ENCODE measurements around the gene LTB. TPM values are rescaled to one million over a fixed set of nuclear protein-coding genes. Genes with fewer than 3 reads are reported as not detected.

The LTB gene
- total and polyA plus RNA-seq, 5 experiments from 2014 or later: 450 to 1,760 (median 707) TPM

GRCh38 chr6:31543639-31544038 is 38.6 kb downstream of the LTB start:
- Mint-ChIP-seq H3K4me3 (peak overlapping the region in 2 of 10 donors; percentile 97 to 99), H3K27ac (peak overlapping the region in 3 of 10 donors; percentile 99 to 100 (median 100)), H3K9me3 (no peaks in the 10 kb centered on the region), H3K27me3 (no peaks in the 10 kb centered on the region), H3K4me1 (peaks cover 35 to 67% (median 56%) of the 10 kb centered on the region in 4 donors), H3K36me3 (peaks cover 6 to 23% (median 16%) of the 10 kb centered on the region in 3 donors)
- ATAC-seq: no peak
- no peak for DNase-seq
- POLR2A ChIA-PET: interaction anchor here (1.1 to 4.4 kb wide), 3 partner anchors 28 to 49 kb away, joined by 3 to 65 read pairs (median 4); partner anchors contain the start of genes LTB and NCR3

GRCh38 chr6:31541658-31542521 is 40.3 kb downstream of the LTB start, which contains the start of gene DDX39B:
Gene DDX39B, minus strand, starts transcription at chr6:31542003. Its CDS starts 1,471 bp downstream, at chr6:31540532.
- peaks cover 33 to 64% (median 52%) of the 10 kb centered on the region in 4 donors for H3K4me1 Mint-ChIP-seq
- POLR2A ChIA-PET: interaction anchor here (0.5 to 5.3 kb wide), 46 partner anchors 8 to 1843 kb away, joined by 3 to 80 read pairs (median 5); partner anchors contain the start of genes ABHD16A, ATF6B, BAG6 and C6orf47
- no peaks in the 10 kb centered on the region for H3K9me3 Mint-ChIP-seq
- ATAC-seq: peak; percentile 74 to 77
- H3K27ac Mint-ChIP-seq: peak within 1 kb of the TSS; percentile 99 to 100 (median 99)
- H3K27me3 Mint-ChIP-seq: no peaks in the 10 kb centered on the region
- H3K36me3 Mint-ChIP-seq: peaks cover 6 to 38% (median 19%) of the 10 kb centered on the region in 3 donors
- DNase-seq: peak; percentile 86 to 98 (median 93)
- peak within 1 kb of the TSS; percentile 96 to 99 (median 98) for H3K4me3 Mint-ChIP-seq

GRCh38 chr6:31541059-31541657 is 41.1 kb downstream of the LTB start:
- peak overlapping the region; percentile 99 to 100 (median 99) for H3K27ac Mint-ChIP-seq
- H3K27me3 Mint-ChIP-seq: no peaks in the 10 kb centered on the region
- H3K4me3 Mint-ChIP-seq: peak overlapping the region; percentile 96 to 99 (median 98)
- peaks cover 28 to 63% (median 51%) of the 10 kb centered on the region in 4 donors for H3K4me1 Mint-ChIP-seq
- POLR2A ChIA-PET: interaction anchor here (0.5 to 5.3 kb wide), 45 partner anchors 9 to 1842 kb away, joined by 3 to 80 read pairs (median 5); partner anchors contain the start of genes ABHD16A, ATF6B, BAG6 and C6orf47
- peaks cover 9 to 45% (median 19%) of the 10 kb centered on the region in 3 donors for H3K36me3 Mint-ChIP-seq
- DNase-seq (peak in 9 of 10 donors; percentile 49 to 88 (median 73)), ATAC-seq (peak; percentile 31 to 54)
- no peaks in the 10 kb centered on the region for H3K9me3 Mint-ChIP-seq

- Mint-ChIP-seq H3K27me3 (no peaks in the 10 kb centered on the region), H3K4me1 (peaks cover 28 to 65% (median 53%) of the 10 kb centered on the region in 4 donors), H3K4me3 (peak overlapping the region; percentile 96 to 99 (median 98)), H3K36me3 (peaks cover 14 to 50% (median 22%) of the 10 kb centered on the region in 3 donors), H3K27ac (peak overlapping the region; percentile 99 to 100 (median 99)), H3K9me3 (no peaks in the 10 kb centered on the region)
- POLR2A ChIA-PET: interaction anchor here (0.6 to 5.3 kb wide), 28 partner anchors 9 to 1305 kb away, joined by 3 to 80 read pairs (median 6); partner anchors contain the start of genes ABHD16A, BAG6, EHMT2 and GPSM3
- no peak for DNase-seq
- ATAC-seq: no peak
These were observed 41.6 kb downstream of the LTB start for GRCh38 chr6:31540640-31541039.

GRCh38 chr6:31538805-31539400 is 43.3 kb downstream of the LTB start:
- peak overlapping the region; percentile 84 to 100 (median 99) for H3K27ac Mint-ChIP-seq
- peak overlapping the region; percentile 96 to 99 (median 98) for H3K4me3 Mint-ChIP-seq
- ATAC-seq (no peak), DNase-seq (peak in 2 of 10 donors; percentile 26 to 31)
- H3K27me3 Mint-ChIP-seq: no peaks in the 10 kb centered on the region
- H3K4me1 Mint-ChIP-seq: peaks cover 28 to 68% (median 58%) of the 10 kb centered on the region in 4 donors
- H3K9me3 Mint-ChIP-seq: no peaks in the 10 kb centered on the region
- peaks cover 14 to 68% (median 33%) of the 10 kb centered on the region in 3 donors for H3K36me3 Mint-ChIP-seq
- POLR2A ChIA-PET: interaction anchor here (1.0 to 5.3 kb wide), 3 partner anchors 10 to 44 kb away, joined by 3 to 80 read pairs (median 5); partner anchors contain the start of genes LTB, MCCD1 and MICB

GRCh38 chr6:31535538-31536324 is 46.5 kb downstream of the LTB start:
- ATAC-seq (no peak), DNase-seq (no peak)
- peaks cover 10 to 94% (median 37%) of the 10 kb centered on the region in 3 donors for H3K36me3 Mint-ChIP-seq
- no peaks in the 10 kb centered on the region for H3K27me3 Mint-ChIP-seq
- peaks cover 23 to 62% (median 58%) of the 10 kb centered on the region in 4 donors for H3K4me1 Mint-ChIP-seq
- no peaks in the 10 kb centered on the region for H3K9me3 Mint-ChIP-seq
- H3K27ac Mint-ChIP-seq: peak overlapping the region in 6 of 10 donors; percentile 2 to 81 (median 57)
- POLR2A ChIA-PET: no interaction called here
- H3K4me3 Mint-ChIP-seq: no peak overlapping the region

GRCh38 chr6:31534521-31535040 is 47.6 kb downstream of the LTB start:
- H3K36me3 Mint-ChIP-seq: peaks cover 12 to 95% (median 31%) of the 10 kb centered on the region in 3 donors
- no peak overlapping the region for H3K4me3 Mint-ChIP-seq
- DNase-seq (no peak), ATAC-seq (no peak)
- POLR2A ChIA-PET: no interaction called here
- peaks cover 15 to 56% (median 49%) of the 10 kb centered on the region in 4 donors for H3K4me1 Mint-ChIP-seq
- H3K27ac Mint-ChIP-seq: peak overlapping the region in 2 of 10 donors; percentile 18 to 43
- H3K9me3 Mint-ChIP-seq: no peaks in the 10 kb centered on the region
- H3K27me3 Mint-ChIP-seq: no peaks in the 10 kb centered on the region

GRCh38 chr6:31534011-31534410 is 48.2 kb downstream of the LTB start:
- Mint-ChIP-seq H3K27ac (peak overlapping the region in 4 of 10 donors; percentile 3 to 51 (median 24)), H3K4me3 (no peak overlapping the region), H3K9me3 (no peaks in the 10 kb centered on the region), H3K27me3 (no peaks in the 10 kb centered on the region), H3K4me1 (peaks cover 10 to 51% (median 44%) of the 10 kb centered on the region in 4 donors), H3K36me3 (peaks cover 12 to 93% (median 27%) of the 10 kb centered on the region in 3 donors)
- ATAC-seq (no peak), DNase-seq (no peak)
- POLR2A ChIA-PET: no interaction called here

- Mint-ChIP-seq H3K4me3 (no peak overlapping the region), H3K27ac (peak overlapping the region in 2 of 10 donors; percentile 27 to 71), H3K4me1 (peaks cover 4 to 47% (median 38%) of the 10 kb centered on the region in 4 donors), H3K9me3 (no peaks in the 10 kb centered on the region), H3K27me3 (no peaks in the 10 kb centered on the region), H3K36me3 (peaks cover 12 to 91% (median 27%) of the 10 kb centered on the region in 3 donors)
- DNase-seq (no peak), ATAC-seq (no peak)
- POLR2A ChIA-PET: no interaction called here
These were observed 48.8 kb downstream of the LTB start for GRCh38 chr6:31533455-31533841.

GRCh38 chr6:31532644-31533454 is 49.4 kb downstream of the LTB start:
- POLR2A ChIA-PET: interaction anchor here (0.5 to 1.6 kb wide), 3 partner anchors 8 to 436 kb away, joined by 4 to 7 read pairs (median 4); partner anchors contain the start of gene DDX39B
- Mint-ChIP-seq H3K36me3 (peaks cover 12 to 89% (median 24%) of the 10 kb centered on the region in 3 donors), H3K4me1 (peaks cover 2 to 46% (median 33%) of the 10 kb centered on the region in 4 donors), H3K27ac (peak overlapping the region in 4 of 10 donors; percentile 9 to 71 (median 52)), H3K9me3 (no peaks in the 10 kb centered on the region), H3K4me3 (no peak overlapping the region), H3K27me3 (no peaks in the 10 kb centered on the region)
- no peak for ATAC-seq
- DNase-seq: no peak
